Lower leg skin (tissue), 4 donors: Measurements from ENCODE around the gene PXYLP1. TPM values are rescaled to one million over a fixed set of nuclear protein-coding genes. Genes with fewer than 3 reads are reported as not detected.

ENCODE experiments used
- DNase-seq, 2 donors: peaks; one replicate each; pipeline ENCODE4 v3.0.0-alpha.2; 2019; ENCODE audit warnings: low spot score in 2 of 2
- H3K4me3 ChIP-seq: fragments of 200-600 bp; sonication (generic); 2 replicates; pipeline ENCODE4 v1.5.1; 2017; ENCODE audit warnings: mild to moderate bottlenecking, low read depth; ENCODE audit not compliant: poor library complexity, severe bottlenecking
- CTCF ChIP-seq, 3 donors: fragments of 450-650 bp; IDR thresholded peaks; one replicate each; pipeline ENCODE4 v1.5.1; 2016; ENCODE audit warnings: antibody characterized with exemption in 3 of 3, mild to moderate bottlenecking in 3 of 3, moderate library complexity in 2 of 3
- POLR2A ChIP-seq, 2 donors: fragments of 450-650 bp; IDR thresholded peaks; one replicate each; pipeline ENCODE4 v1.6.1; 2016 to 2017; ENCODE audit warnings: antibody characterized with exemption in 2 of 2, mild to moderate bottlenecking in 1 of 2, moderate library complexity in 1 of 2
- WGBS, 2 donors: methylation state at CpG; one replicate each; pipeline ENCODE4 v1.1.5; 2018; 5-methylcytosine and 5-hydroxymethylcytosine counted together
- intact Hi-C: fragments of 100-400 bp; cut with DNase I; formaldehyde crosslinking; loops from one replicate; pipeline ENCODE4 v1.15.0; 2023; ENCODE audit warnings: low total_unique reads
- total RNA-seq, 4 donors: library from RNA; depleted of rRNA; stranded (reverse); fragments of >200 nt; gene quantifications; one replicate each; pipeline ENCODE4 v1.1.0, GENCODE V29; 2016

PXYLP1 gene
- total RNA-seq, 4 donors from 2014 or later: 8.8 to 14.5 (median 10.2) TPM

GRCh38 chr3:141266797-141267555 is 35.4 kb downstream of the PXYLP1 start:
- TF ChIP-seq POLR2A (IDR thresholded peaks at IDR 0.05) (no peak), CTCF (IDR thresholded peaks at IDR 0.05) (no peak)
- intact Hi-C loops: no loop called here
- 73 to 81% methylated on average over 13 of the region's 13 CpGs for WGBS, 2 donors
- H3K4me3 ChIP-seq: no peak overlapping the region
- DNase-seq: peak in 1 of 2 donors; percentile 63

GRCh38 chr3:141267629-141268028 is 36.0 kb downstream of the PXYLP1 start:
- DNase-seq: no peak
- intact Hi-C loops: no loop called here
- no peak overlapping the region for H3K4me3 ChIP-seq
- TF ChIP-seq POLR2A (IDR thresholded peaks at IDR 0.05) (no peak), CTCF (IDR thresholded peaks at IDR 0.05) (no peak)

DNA sequence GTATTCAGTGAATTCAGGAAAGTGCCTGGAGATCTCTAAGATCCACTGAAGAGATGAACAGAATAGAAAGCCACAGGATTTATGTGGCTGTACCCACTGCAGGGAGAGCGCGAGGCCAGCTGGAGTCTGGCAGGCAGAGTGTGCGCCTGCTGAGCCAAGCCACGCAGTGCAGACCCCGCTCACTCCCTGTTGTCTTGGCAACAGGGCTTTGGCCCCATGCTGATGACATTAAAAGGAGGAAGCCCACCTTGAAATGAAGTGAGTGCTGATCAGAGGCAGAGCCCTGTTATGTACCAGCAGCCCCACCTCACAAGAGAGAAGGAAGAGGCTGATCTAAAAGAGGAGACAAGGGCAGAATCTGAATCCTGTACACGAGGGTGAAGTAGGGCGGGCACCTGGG is 36.7 kb downstream of the PXYLP1 start:
- 86 to 89% methylated on average over 7 of the region's 7 CpGs for WGBS, 2 donors
- TF ChIP-seq POLR2A (IDR thresholded peaks at IDR 0.05): no peak
- no peak for TF ChIP-seq CTCF (IDR thresholded peaks at IDR 0.05)
- intact Hi-C loops: no loop called here
- H3K4me3 ChIP-seq: no peak overlapping the region
- peak in 1 of 2 donors; percentile 50 for DNase-seq

DNA sequence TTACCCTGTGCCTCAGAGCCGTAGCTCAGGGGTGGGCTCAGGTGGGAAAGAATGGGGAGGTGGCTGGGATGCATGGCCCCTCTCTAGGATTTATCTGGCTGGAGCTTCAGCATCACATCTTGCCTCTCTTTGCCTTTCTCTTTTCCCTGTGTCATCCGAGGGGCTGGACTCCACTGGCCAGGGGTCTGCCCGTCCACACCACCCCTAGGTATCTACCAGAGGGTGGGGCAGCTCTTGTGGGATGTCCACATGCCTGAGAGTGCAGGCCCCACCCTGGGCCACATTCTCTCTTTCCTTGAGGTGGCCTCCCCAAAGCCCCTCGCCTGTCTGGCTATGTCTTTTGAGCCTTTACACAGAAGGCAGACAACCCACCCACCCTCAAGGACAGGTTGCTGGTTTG is 37.2 kb downstream of the PXYLP1 start:
- TF ChIP-seq POLR2A (IDR thresholded peaks at IDR 0.05) (no peak), CTCF (IDR thresholded peaks at IDR 0.05) (no peak)
- H3K4me3 ChIP-seq: no peak overlapping the region
- intact Hi-C loops: no loop called here
- WGBS, 2 donors: 91 to 98% methylated on average over 4 of the region's 4 CpGs
- peak in 1 of 2 donors; percentile 61 for DNase-seq

- TF ChIP-seq POLR2A (IDR thresholded peaks at IDR 0.05) (no peak), CTCF (IDR thresholded peaks at IDR 0.05) (no peak)
- intact Hi-C loops: no loop called here
- WGBS, 2 donors: 95 to 96% methylated on average over 3 of the region's 3 CpGs
- peak in 1 of 2 donors; percentile 34 for DNase-seq
- H3K4me3 ChIP-seq: no peak overlapping the region
Observed at GRCh38 chr3:141269961-141270360, 38.3 kb downstream of the PXYLP1 start.
